GM18907 (cell line): ENCODE results near the gene PPP2R2C.

ENCODE experiments used
- ATAC-seq: cut with Tn5 transposase; IDR thresholded peaks from one replicate; pipeline ENCODE4 v1.9.1; 2021; ENCODE audit warnings: mild to moderate bottlenecking, moderate library complexity; ENCODE audit not compliant: unreplicated experiment

PPP2R2C gene

GRCh38 chr4:6426571-6427438, 45.6 kb downstream of the PPP2R2C start:
- ATAC-seq, result no peak

- no peak for ATAC-seq
Measured at GRCh38 chr4:6425911-6426310, 46.5 kb downstream of the PPP2R2C start.

- ATAC-seq, result no peak
Measured at GRCh38 chr4:6425336-6425735, 47.1 kb downstream of the PPP2R2C start.

GRCh38 chr4:6424425-6424824, 48.0 kb downstream of the PPP2R2C start:
- no peak for ATAC-seq

- peak; percentile 90 for ATAC-seq
Measured at GRCh38 chr4:6423575-6423974, 48.8 kb downstream of the PPP2R2C start.

- ATAC-seq, result no peak
Measured at GRCh38 chr4:6422866-6423265, 49.5 kb downstream of the PPP2R2C start.

GRCh38 chr4:6422105-6422504, 50.3 kb downstream of the PPP2R2C start:
- no peak for ATAC-seq

GRCh38 chr4:6421397-6421796, 51.0 kb downstream of the PPP2R2C start:
- ATAC-seq, result no peak

GRCh38 chr4:6420972-6421371, 51.4 kb downstream of the PPP2R2C start:
- ATAC-seq, result no peak

- no peak for ATAC-seq
Measured at GRCh38 chr4:6420036-6420435, 52.4 kb downstream of the PPP2R2C start.

GRCh38 chr4:6419452-6420028, 52.9 kb downstream of the PPP2R2C start:
- ATAC-seq, result no peak

- no peak for ATAC-seq
Measured at GRCh38 chr4:6418193-6418755, 54.1 kb downstream of the PPP2R2C start.

GRCh38 chr4:6417516-6418050, 54.8 kb downstream of the PPP2R2C start:
- ATAC-seq, result no peak

GRCh38 chr4:6416518-6417286, 55.7 kb downstream of the PPP2R2C start:
- no peak for ATAC-seq

GRCh38 chr4:6415031-6415705, 57.2 kb downstream of the PPP2R2C start:
- ATAC-seq, result no peak

- ATAC-seq, result no peak
Measured at GRCh38 chr4:6414578-6414977, 57.8 kb downstream of the PPP2R2C start.

- no peak for ATAC-seq
Measured at GRCh38 chr4:6410664-6411063, 61.8 kb downstream of the PPP2R2C start.

GRCh38 chr4:6410068-6410467, 62.3 kb downstream of the PPP2R2C start:
- ATAC-seq, result no peak

- no peak for ATAC-seq
Measured at GRCh38 chr4:6409381-6409780, 63.0 kb downstream of the PPP2R2C start.

GRCh38 chr4:6408263-6408662, 64.2 kb downstream of the PPP2R2C start:
- no peak for ATAC-seq

GRCh38 chr4:6405397-6405706, 67.1 kb downstream of the PPP2R2C start:
- ATAC-seq, result no peak
